COLO829 (cell line): ENCODE measurements around the gene CAAP1.
A peak's percentile ranks its signal among the peaks of the same experiment; 100 is the strongest.
"Not testable (repeated sequence)": the region's sequence is repeated elsewhere in the genome, so short reads cannot be mapped to it uniquely, and the experiment has no call there.

Source experiments
- DNase-seq: peaks from one replicate; pipeline ENCODE4 v3.0.0; 2012; ENCODE audit warnings: low spot score

The CAAP1 gene, protein sequence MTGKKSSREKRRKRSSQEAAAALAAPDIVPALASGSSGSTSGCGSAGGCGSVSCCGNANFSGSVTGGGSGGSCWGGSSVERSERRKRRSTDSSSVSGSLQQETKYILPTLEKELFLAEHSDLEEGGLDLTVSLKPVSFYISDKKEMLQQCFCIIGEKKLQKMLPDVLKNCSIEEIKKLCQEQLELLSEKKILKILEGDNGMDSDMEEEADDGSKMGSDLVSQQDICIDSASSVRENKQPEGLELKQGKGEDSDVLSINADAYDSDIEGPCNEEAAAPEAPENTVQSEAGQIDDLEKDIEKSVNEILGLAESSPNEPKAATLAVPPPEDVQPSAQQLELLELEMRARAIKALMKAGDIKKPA

DNA sequence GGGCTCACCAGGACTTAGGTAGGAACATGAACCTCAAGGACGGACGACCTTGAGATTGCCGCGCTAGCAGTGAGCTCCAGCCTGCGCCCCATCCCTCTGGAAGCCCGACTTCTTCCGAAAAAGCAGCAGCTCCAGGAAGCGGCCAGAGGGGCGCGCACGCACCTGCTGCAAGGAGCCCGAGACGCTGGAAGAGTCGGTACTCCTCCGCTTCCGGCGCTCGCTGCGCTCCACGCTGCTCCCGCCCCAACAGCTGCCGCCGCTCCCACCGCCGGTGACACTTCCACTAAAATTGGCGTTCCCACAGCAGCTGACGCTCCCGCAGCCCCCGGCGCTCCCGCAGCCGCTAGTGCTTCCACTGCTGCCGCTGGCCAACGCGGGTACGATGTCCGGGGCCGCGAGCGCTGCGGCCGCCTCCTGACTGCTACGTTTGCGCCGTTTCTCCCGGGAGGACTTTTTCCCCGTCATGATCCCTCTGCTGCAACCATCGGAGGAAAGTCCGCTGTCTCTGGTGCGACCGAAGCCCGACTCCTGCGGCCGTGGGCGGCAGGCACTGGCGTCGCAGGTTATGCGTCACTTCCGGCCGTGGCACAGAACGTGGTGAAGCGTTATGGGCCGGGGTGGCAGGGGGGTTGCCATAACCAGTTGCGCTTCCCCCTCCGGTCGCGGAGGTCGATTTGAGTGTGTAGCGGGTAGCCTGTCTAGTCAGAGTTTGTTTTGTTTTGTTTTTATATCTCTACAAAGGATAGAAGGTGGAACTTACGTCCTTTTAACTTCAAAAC, at the start of gene CAAP1:
Gene CAAP1 (minus strand): TSS at position 552 of the 779 bp plus-strand sequence. CDS start 87 bp downstream, at position 465.
- peak; percentile 81 for DNase-seq

- DNase-seq, result no peak
Observed at GRCh38 chr9:26940779-26941178, 48.2 kb upstream of the CAAP1 start.

- no peak for DNase-seq
Observed at GRCh38 chr9:26939955-26940711, 47.5 kb upstream of the CAAP1 start.

DNA sequence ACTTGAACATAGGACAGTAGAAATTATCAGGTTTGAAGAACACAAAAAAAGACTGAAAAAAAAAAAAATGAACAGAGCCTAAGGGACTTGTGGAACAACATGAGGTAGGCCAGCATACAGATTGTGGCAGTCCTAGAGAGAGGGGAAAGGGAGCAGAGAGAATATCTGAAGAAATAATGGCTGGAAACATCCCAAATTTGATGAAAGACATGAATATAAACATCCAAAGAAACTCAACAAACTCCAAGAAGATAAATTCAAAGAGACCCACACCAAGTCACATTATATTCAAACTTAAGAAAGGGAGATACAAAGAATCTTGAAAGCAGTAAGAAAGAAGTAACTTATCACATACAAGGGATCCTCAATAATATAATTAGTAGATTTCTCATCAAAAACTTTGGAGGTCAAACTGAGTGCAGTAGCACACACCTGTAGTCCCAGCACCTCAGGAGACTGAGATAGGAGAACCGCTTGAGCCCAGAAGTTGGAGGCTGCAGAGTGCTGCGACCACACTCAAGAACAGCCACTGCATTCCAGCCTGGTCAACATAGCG, 45.3 kb upstream of the CAAP1 start:
- DNase-seq, result no peak

DNA sequence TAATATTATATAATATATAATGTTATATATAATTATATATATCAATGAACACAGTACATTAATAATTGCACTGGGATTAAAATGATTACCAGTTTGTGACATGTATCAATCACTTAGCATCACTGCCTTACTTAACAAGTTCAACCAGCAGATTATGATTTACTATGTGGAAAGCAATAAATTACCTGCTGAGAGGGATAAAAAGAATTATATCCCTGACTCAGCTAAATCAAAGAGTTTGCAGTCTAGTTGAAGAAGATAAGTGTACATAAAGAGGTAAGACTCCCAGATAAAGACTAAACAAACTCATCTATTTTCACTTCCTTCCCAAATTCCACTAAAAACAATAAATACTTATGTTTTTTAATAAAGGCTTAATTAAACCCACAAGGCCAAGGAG, 43.2 kb upstream of the CAAP1 start:
- no peak for DNase-seq

- DNase-seq, result no peak
Observed at GRCh38 chr9:26928902-26929495, 36.4 kb upstream of the CAAP1 start.

DNA sequence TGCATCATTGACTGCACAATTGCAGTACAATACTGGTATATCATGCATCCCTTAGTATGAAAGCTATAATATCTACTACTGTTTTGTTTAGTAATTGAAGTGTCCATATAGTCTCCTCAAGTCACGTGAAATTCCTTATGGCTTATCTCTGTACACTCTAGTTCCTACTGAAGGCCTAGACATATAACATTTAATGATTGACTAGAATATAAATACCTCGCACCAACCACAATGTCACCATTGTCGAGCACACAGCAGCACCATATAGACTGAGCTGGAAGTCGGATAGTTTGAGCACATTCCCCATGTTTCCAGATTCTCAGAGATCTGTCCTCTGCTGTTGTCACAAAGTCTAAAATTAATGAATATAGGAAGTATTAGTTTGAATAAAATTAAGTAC, 33.0 kb upstream of the CAAP1 start:
- no peak for DNase-seq

DNA sequence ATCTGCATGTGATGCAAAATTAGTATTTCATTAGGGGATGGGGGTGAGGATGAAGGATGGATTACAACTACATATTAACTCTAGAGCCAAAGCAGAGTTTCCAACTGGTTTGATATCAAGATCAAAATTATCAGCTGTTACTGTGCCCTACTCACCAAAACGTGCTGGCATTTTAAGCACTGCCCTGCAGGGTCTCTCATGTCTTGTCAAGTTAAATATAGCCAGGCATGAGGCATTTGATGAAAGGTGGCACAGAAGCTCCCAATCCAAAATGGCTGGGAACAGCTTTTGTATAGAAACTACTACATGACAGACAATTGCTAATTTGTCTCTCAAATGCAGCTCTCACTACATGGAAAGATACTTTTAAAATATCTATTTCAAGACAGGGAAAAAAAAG, 27.1 kb upstream of the CAAP1 start:
- DNase-seq, result no peak

DNA sequence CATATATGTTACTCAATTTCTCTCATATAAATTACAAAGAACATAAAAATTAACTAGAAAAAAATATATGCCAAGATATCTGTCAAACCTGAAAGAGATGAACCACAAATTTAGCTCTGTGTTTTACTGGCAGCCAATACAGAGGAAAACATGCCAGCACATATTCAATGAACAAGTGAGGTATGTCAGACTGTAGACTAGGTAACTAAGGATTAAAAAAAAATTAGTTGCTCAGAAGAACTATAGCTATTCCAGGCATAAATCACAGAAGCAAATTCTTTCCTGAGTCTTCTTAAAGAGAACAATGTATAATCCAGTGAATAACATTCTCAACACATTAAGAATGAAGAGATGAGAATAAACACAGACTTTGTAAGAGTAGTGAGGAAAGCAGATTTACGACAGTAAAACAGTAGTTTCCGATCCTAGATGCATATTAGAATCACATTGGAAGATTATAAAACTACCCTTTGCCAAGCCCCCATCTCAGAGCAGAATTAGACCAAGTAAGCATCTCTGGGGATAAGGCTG, 20.6 kb upstream of the CAAP1 start:
- no peak for DNase-seq

DNA sequence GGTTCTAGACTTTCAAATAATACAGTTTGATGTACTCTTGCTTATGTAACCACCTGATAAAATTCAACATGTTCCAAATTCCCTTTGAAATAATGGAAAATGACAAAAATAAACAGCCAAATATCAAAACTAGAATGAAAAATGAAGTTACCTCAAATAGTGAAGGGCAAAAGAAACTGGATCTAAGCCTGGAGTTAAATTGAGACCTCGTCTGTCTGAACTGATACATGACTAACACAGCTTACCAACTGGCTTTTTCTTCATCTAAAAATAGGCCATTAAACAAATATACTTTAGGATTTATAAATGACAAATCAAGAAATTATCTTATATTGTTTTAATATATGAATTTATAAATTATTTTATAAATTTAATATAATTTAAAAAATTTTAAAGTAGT, 12.1 kb upstream of the CAAP1 start:
- no peak for DNase-seq

DNA sequence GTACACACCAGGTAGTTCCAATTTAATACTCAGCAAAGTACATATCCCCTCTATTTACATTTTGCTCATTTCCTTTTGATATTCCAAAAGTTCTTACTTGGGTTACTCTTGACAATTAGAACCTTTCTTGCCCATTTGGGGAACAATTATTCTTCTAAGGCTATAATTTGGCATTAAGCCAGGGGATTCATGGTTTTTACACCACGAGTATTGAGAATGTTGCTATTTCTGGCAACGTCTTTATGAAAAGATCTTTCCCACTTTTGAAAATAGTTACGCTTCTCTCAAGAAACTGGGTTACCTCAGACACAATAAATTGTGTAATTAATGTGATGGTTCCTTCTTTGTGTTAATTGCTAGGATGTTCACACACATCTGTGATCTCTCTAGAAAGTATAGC, 11.5 kb upstream of the CAAP1 start:
- DNase-seq, result no peak

GRCh38 chr9:26893030-26893676, 551 bp upstream of the CAAP1 start:
- no peak for DNase-seq

DNA sequence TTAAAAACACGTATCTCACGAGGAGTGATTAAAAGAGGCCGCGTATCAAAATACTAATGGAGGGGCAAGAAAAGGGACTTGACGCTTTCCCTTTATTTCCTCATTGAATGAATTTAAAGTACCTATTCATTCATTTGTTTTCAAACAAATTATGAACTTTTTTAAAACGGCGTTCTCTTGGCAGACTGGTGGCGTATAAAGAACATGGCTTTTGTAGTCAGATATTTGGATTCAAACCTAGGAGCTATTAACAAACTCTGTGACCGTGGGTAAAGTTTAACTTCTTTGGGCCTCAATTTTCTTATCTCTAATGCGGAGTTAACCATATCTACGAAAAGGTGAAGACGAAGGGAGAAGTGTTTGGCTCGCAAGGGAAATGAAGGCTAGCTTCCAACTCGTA, 876 bp downstream of the CAAP1 start:
- DNase-seq, result no peak

DNA sequence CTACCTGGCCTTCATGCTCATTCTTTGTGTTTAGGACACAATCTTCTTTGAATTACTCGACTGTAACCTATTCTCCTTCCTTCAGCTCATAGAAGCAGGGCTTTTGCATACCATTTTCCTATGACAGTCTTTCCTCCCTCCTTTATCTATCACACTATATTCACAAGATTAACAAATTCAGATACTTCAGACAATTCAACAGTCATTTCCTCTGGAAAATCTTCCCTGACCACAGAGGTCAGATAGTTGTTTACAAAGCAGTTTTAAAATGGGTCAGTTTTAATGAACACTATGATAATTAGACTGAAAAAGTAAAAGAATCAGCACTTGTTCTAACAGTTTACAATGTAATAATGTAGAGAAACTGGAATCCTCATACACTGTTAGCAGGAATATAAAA, 4.3 kb downstream of the CAAP1 start:
- no peak for DNase-seq

DNA sequence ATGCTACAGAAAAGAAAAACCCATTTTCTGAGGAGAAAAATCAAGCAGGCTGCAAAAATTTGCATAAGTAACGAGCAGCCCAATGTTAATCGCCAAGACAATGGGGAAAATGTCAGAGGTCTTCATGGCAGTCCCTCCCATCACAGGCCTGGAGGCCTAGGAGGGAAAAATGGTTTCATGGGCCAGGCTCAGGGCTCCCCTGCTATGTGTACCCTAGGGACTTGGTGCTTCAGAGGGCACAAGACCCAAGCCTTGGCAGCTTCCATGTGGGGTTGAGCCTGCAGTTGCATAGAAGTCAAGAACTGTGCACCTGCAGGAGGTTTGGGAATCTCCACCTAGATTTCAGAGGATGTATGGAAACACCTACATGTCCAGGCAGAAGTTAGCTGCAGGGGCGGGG, 10.4 kb downstream of the CAAP1 start:
- DNase-seq, result no peak

DNA sequence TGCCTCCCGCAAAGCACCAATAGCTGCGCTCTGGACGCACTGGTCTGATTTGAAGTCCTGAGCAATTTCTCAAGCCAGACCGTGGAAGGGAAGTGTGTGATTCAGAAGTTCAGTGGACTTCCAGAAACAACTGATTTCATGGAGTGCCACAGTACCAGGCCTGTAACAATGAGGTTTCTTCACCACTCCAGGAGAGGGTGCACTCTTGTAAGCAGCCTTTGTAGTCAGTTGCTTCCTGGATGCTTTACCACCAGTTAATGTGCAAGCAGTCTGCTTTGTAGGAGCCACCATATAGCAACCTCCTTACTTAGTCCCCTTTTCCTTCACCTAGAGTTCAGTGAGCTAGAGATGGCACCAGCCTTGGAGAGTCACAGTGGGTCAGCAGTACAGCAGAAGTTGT, 12.3 kb downstream of the CAAP1 start:
- no peak for DNase-seq

GRCh38 chr9:26875155-26875554, 17.4 kb downstream of the CAAP1 start:
- DNase-seq, result not testable (repeated sequence)

DNA sequence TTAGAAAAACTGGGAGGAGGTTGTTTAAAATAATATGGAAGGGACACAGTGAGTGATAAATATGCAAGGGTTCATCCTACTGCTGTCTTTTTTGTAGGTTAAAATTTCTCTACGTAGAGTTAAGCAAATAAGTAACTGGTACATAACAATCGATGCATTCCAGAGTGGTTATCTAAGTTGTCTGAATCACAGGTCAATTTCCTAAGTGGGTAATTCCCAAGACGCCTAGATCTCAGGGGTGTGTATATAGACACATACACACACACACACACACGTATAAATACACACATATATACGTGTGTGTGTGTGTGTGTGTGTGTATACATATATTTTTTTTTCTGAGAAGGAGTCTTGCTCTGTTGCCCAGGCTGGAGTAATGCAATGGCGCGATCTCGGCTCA, 22.3 kb downstream of the CAAP1 start:
- DNase-seq, result no peak

- peak; percentile 1 for DNase-seq
Observed at GRCh38 chr9:26863074-26863473, 29.5 kb downstream of the CAAP1 start.

- peak; percentile 30 for DNase-seq
Observed at GRCh38 chr9:26856413-26857032, 36.1 kb downstream of the CAAP1 start.

GRCh38 chr9:26850995-26851394, 41.6 kb downstream of the CAAP1 start:
- no peak for DNase-seq
